Activated naive CD8-positive, alpha-beta T cell treated with anti-CD3 and anti-CD28 coated beads, Interleukin-2, amount 10 ng/mL, durations not matched to agents 7 days and 5 days (primary cell): ENCODE results near the gene MATN4. TPM values are rescaled to one million over a fixed set of nuclear protein-coding genes. Genes with fewer than 3 reads are reported as not detected.

ENCODE experiments used
- ATAC-seq: fragments of 150-1000 bp; cut with Tn5 transposase; one replicate; pipeline ENCODE4 v1.10.0; 2021; ENCODE audit warnings: low read depth, moderate library complexity
- POLR2A ChIA-PET: fragments of 350-600 bp; sonication (Branson Sonifier 250); formaldehyde crosslinking; loops from one replicate; lab custom pipeline; 2021; ENCODE audit warnings: antibody characterized with exemption; lab: Charles Lee
- DNase-seq: peaks from one replicate; pipeline ENCODE4 v3.0.0; 2021
- H3K27ac Mint-ChIP-seq: one replicate; pipeline ENCODE4 v1.8.0; 2022; ENCODE audit warnings: mild to moderate bottlenecking, mixed read lengths
- H3K27me3 Mint-ChIP-seq: one replicate; pipeline ENCODE4 v1.8.0; 2022; ENCODE audit warnings: mild to moderate bottlenecking, moderate library complexity, mixed read lengths
- H3K36me3 Mint-ChIP-seq: one replicate; pipeline ENCODE4 v1.8.0; 2021; ENCODE audit warnings: mild to moderate bottlenecking, mixed read lengths
- H3K4me1 Mint-ChIP-seq: one replicate; pipeline ENCODE4 v1.8.0; 2021; ENCODE audit warnings: mixed read lengths
- H3K4me3 Mint-ChIP-seq: one replicate; pipeline ENCODE4 v1.8.0; 2022; ENCODE audit warnings: mild to moderate bottlenecking, moderate library complexity, mixed read lengths
- H3K9me3 Mint-ChIP-seq: one replicate; pipeline ENCODE4 v1.8.0; 2021; ENCODE audit warnings: mixed read lengths
- total RNA-seq, 2 experiments: library from RNA; stranded (reverse); gene quantifications; one replicate each; pipeline ENCODE4 v1.2.3, GENCODE V29; 2021

Gene MATN4
- total RNA-seq, 2 experiments from 2014 or later, result 0.14 to 0.30 TPM

- no peaks in the 10 kb centered on the region for H3K9me3 Mint-ChIP-seq
- peak overlapping the region; percentile 30 for H3K27ac Mint-ChIP-seq
- DNase-seq, result no peak
- H3K4me1 Mint-ChIP-seq, result peaks cover 6% of the 10 kb centered on the region
- no peak for ATAC-seq
- H3K36me3 Mint-ChIP-seq, result no peaks in the 10 kb centered on the region
- peaks cover 37% of the 10 kb centered on the region for H3K27me3 Mint-ChIP-seq
- POLR2A ChIA-PET, result no interaction called here
- H3K4me3 Mint-ChIP-seq, result no peak overlapping the region
Measured at GRCh38 chr20:45288376-45288775, 19.7 kb downstream of the MATN4 start.

GRCh38 chr20:45283551-45284057, 24.5 kb downstream of the MATN4 start:
- H3K9me3 Mint-ChIP-seq, result no peaks in the 10 kb centered on the region
- no peak overlapping the region for H3K27ac Mint-ChIP-seq
- DNase-seq, result no peak
- POLR2A ChIA-PET, result no interaction called here
- ATAC-seq, result no peak
- no peaks in the 10 kb centered on the region for H3K36me3 Mint-ChIP-seq
- peaks cover 5% of the 10 kb centered on the region for H3K4me1 Mint-ChIP-seq
- H3K27me3 Mint-ChIP-seq, result peaks cover 24% of the 10 kb centered on the region
- H3K4me3 Mint-ChIP-seq, result no peak overlapping the region

- Mint-ChIP-seq H3K4me1 (peaks cover 2% of the 10 kb centered on the region), H3K27me3 (peaks cover 24% of the 10 kb centered on the region), H3K27ac (no peak overlapping the region), H3K4me3 (no peak overlapping the region), H3K9me3 (no peaks in the 10 kb centered on the region), H3K36me3 (no peaks in the 10 kb centered on the region)
- DNase-seq, result no peak
- POLR2A ChIA-PET, result no interaction called here
- ATAC-seq, result no peak
Measured at GRCh38 chr20:45282700-45283550, 25.2 kb downstream of the MATN4 start.

GRCh38 chr20:45279992-45280391, 28.1 kb downstream of the MATN4 start:
- H3K9me3 Mint-ChIP-seq, result no peaks in the 10 kb centered on the region
- no peak for DNase-seq
- no peak overlapping the region for H3K27ac Mint-ChIP-seq
- POLR2A ChIA-PET, result no interaction called here
- H3K4me3 Mint-ChIP-seq, result no peak overlapping the region
- ATAC-seq, result no peak
- peaks cover 34% of the 10 kb centered on the region for H3K27me3 Mint-ChIP-seq
- H3K4me1 Mint-ChIP-seq, result peaks cover 2% of the 10 kb centered on the region
- no peaks in the 10 kb centered on the region for H3K36me3 Mint-ChIP-seq

- DNase-seq (no peak), ATAC-seq (no peak)
- Mint-ChIP-seq H3K9me3 (no peaks in the 10 kb centered on the region), H3K27me3 (peaks cover 61% of the 10 kb centered on the region), H3K4me3 (no peak overlapping the region), H3K27ac (no peak overlapping the region), H3K36me3 (no peaks in the 10 kb centered on the region), H3K4me1 (no peaks in the 10 kb centered on the region)
- POLR2A ChIA-PET, result no interaction called here
Measured at GRCh38 chr20:45275338-45275737, 32.8 kb downstream of the MATN4 start.

GRCh38 chr20:45269754-45270270, 38.3 kb downstream of the MATN4 start:
- Mint-ChIP-seq H3K27me3 (peaks cover 55% of the 10 kb centered on the region), H3K36me3 (no peaks in the 10 kb centered on the region), H3K4me3 (no peak overlapping the region), H3K27ac (no peak overlapping the region), H3K4me1 (no peaks in the 10 kb centered on the region), H3K9me3 (no peaks in the 10 kb centered on the region)
- POLR2A ChIA-PET, result no interaction called here
- DNase-seq (no peak), ATAC-seq (no peak)

GRCh38 chr20:45269056-45269455, 39.0 kb downstream of the MATN4 start:
- Mint-ChIP-seq H3K4me3 (no peak overlapping the region), H3K27me3 (peaks cover 55% of the 10 kb centered on the region), H3K4me1 (no peaks in the 10 kb centered on the region), H3K9me3 (no peaks in the 10 kb centered on the region), H3K36me3 (no peaks in the 10 kb centered on the region), H3K27ac (no peak overlapping the region)
- POLR2A ChIA-PET, result no interaction called here
- ATAC-seq, result no peak
- no peak for DNase-seq

GRCh38 chr20:45268531-45268930, 39.6 kb downstream of the MATN4 start:
- no peaks in the 10 kb centered on the region for H3K9me3 Mint-ChIP-seq
- DNase-seq (no peak), ATAC-seq (no peak)
- no peaks in the 10 kb centered on the region for H3K36me3 Mint-ChIP-seq
- H3K4me3 Mint-ChIP-seq, result no peak overlapping the region
- H3K27ac Mint-ChIP-seq, result no peak overlapping the region
- H3K27me3 Mint-ChIP-seq, result peaks cover 51% of the 10 kb centered on the region
- no peaks in the 10 kb centered on the region for H3K4me1 Mint-ChIP-seq
- POLR2A ChIA-PET, result no interaction called here

GRCh38 chr20:45266977-45267376, 41.1 kb downstream of the MATN4 start:
- H3K36me3 Mint-ChIP-seq, result no peaks in the 10 kb centered on the region
- H3K4me3 Mint-ChIP-seq, result no peak overlapping the region
- H3K4me1 Mint-ChIP-seq, result no peaks in the 10 kb centered on the region
- POLR2A ChIA-PET, result no interaction called here
- H3K27me3 Mint-ChIP-seq, result peaks cover 45% of the 10 kb centered on the region
- DNase-seq (no peak), ATAC-seq (no peak)
- H3K9me3 Mint-ChIP-seq, result no peaks in the 10 kb centered on the region
- H3K27ac Mint-ChIP-seq, result no peak overlapping the region

GRCh38 chr20:45263556-45264266, 44.4 kb downstream of the MATN4 start:
- POLR2A ChIA-PET, result no interaction called here
- ATAC-seq, result no peak
- no peak for DNase-seq
- Mint-ChIP-seq H3K27me3 (peaks cover 41% of the 10 kb centered on the region), H3K4me1 (no peaks in the 10 kb centered on the region), H3K4me3 (no peak overlapping the region), H3K9me3 (no peaks in the 10 kb centered on the region), H3K36me3 (no peaks in the 10 kb centered on the region), H3K27ac (no peak overlapping the region)

GRCh38 chr20:45258664-45259063, 49.4 kb downstream of the MATN4 start:
- H3K36me3 Mint-ChIP-seq, result no peaks in the 10 kb centered on the region
- H3K27ac Mint-ChIP-seq, result no peak overlapping the region
- POLR2A ChIA-PET, result no interaction called here

GRCh38 chr20:45258259-45258658, 49.8 kb downstream of the MATN4 start:
- POLR2A ChIA-PET, result no interaction called here
- Mint-ChIP-seq H3K36me3 (no peaks in the 10 kb centered on the region), H3K27ac (no peak overlapping the region)

More at GRCh38 chr20:45258664-45259063, 49.4 kb downstream of the MATN4 start:
- H3K4me1 Mint-ChIP-seq, result no peaks in the 10 kb centered on the region
- H3K4me3 Mint-ChIP-seq, result no peak overlapping the region
- no peaks in the 10 kb centered on the region for H3K9me3 Mint-ChIP-seq
- no peak for DNase-seq
- peaks cover 15% of the 10 kb centered on the region for H3K27me3 Mint-ChIP-seq
- no peak for ATAC-seq

GRCh38 chr20:45257711-45258110, 50.4 kb downstream of the MATN4 start:
- H3K4me3 Mint-ChIP-seq, result no peak overlapping the region
- H3K9me3 Mint-ChIP-seq, result no peaks in the 10 kb centered on the region
- no peaks in the 10 kb centered on the region for H3K36me3 Mint-ChIP-seq
- POLR2A ChIA-PET, result no interaction called here
- no peaks in the 10 kb centered on the region for H3K4me1 Mint-ChIP-seq
- no peak overlapping the region for H3K27ac Mint-ChIP-seq
- peaks cover 13% of the 10 kb centered on the region for H3K27me3 Mint-ChIP-seq
- DNase-seq (no peak), ATAC-seq (no peak)

More at GRCh38 chr20:45258259-45258658, 49.8 kb downstream of the MATN4 start:
- Mint-ChIP-seq H3K4me1 (no peaks in the 10 kb centered on the region), H3K9me3 (no peaks in the 10 kb centered on the region), H3K27me3 (peaks cover 15% of the 10 kb centered on the region), H3K4me3 (no peak overlapping the region)
- DNase-seq (no peak), ATAC-seq (no peak)
